GM23338 (cell line): Measurements from ENCODE around the gene ABCF3. TPM values are rescaled to one million over a fixed set of nuclear protein-coding genes. Genes with fewer than 3 reads are reported as not detected.

ENCODE experiments used
- ATAC-seq: fragments of 200-7000 bp; cut with Tn5 transposase; 3 replicates; pipeline ENCODE4 v1.9.1; 2020
- DNase-seq: peaks from one replicate; pipeline ENCODE4 v3.0.0-alpha.2; 2015; ENCODE audit warnings: low spot score
- H2AFZ ChIP-seq: fragments of 200-600 bp; sonication (generic); 2 replicates; pipeline ENCODE4 v1.8.0; 2016; ENCODE audit warnings: antibody characterized with exemption, mild to moderate bottlenecking, moderate library complexity
- H3F3A ChIP-seq: fragments of 200-600 bp; sonication (generic); replicated peaks from 2 replicates; pipeline ENCODE4 v1.8.0; 2017; ENCODE audit warnings: antibody characterized with exemption, mixed run types, low read depth
- H3K27ac ChIP-seq: fragments of 200-600 bp; sonication (generic); 2 replicates; pipeline ENCODE4 v1.6.1; 2016; ENCODE audit warnings: low read depth
- H3K27me3 ChIP-seq: fragments of 200-600 bp; sonication (generic); 2 replicates; pipeline ENCODE4 v1.8.0; 2016; ENCODE audit warnings: mild to moderate bottlenecking, mixed run types, moderate library complexity; ENCODE audit not compliant: insufficient read depth
- H3K36me3 ChIP-seq: fragments of 200-600 bp; sonication (generic); 2 replicates; pipeline ENCODE4 v1.8.0; 2016; ENCODE audit warnings: mild to moderate bottlenecking; ENCODE audit not compliant: insufficient read depth
- H3K4me1 ChIP-seq: fragments of 200-600 bp; sonication (generic); 2 replicates; pipeline ENCODE4 v1.8.0; 2016; ENCODE audit warnings: mild to moderate bottlenecking, moderate library complexity; ENCODE audit not compliant: insufficient read depth
- H3K4me2 ChIP-seq: fragments of 200-600 bp; sonication (generic); 2 replicates; pipeline ENCODE4 v1.7.1; 2017; ENCODE audit warnings: mixed run types
- H3K4me3 ChIP-seq: fragments of 200-600 bp; sonication (generic); 2 replicates; pipeline ENCODE4 v1.6.1; 2016; ENCODE audit warnings: mixed run types
- H3K79me2 ChIP-seq: fragments of 200-600 bp; sonication (generic); replicated peaks from 2 replicates; pipeline ENCODE4 v1.8.0; 2017; ENCODE audit warnings: mild to moderate bottlenecking; ENCODE audit not compliant: insufficient read depth
- H3K9me2 ChIP-seq: fragments of 200-600 bp; sonication (generic); 2 replicates; pipeline ENCODE4 v1.8.0; 2017; ENCODE audit not compliant: insufficient read depth
- H4K20me1 ChIP-seq: fragments of 200-600 bp; sonication (generic); replicated peaks from 2 replicates; pipeline ENCODE4 v1.8.0; 2017; ENCODE audit warnings: mild to moderate bottlenecking; ENCODE audit not compliant: insufficient read depth
- H3K27ac Mint-ChIP-seq: 2 replicates; pipeline ENCODE4 v1.8.0; 2020; ENCODE audit warnings: inconsistent platforms, mild to moderate bottlenecking, moderate library complexity, mixed read lengths
- H3K27me3 Mint-ChIP-seq: 3 replicates; pipeline ENCODE4 v1.8.0; 2022; ENCODE audit warnings: low read depth, mild to moderate bottlenecking, moderate library complexity, mixed read lengths, inconsistent platforms; ENCODE audit not compliant: insufficient read depth, poor library complexity
- H3K36me3 Mint-ChIP-seq: 3 replicates; pipeline ENCODE4 v1.8.0; 2021; ENCODE audit warnings: low read depth, mild to moderate bottlenecking, inconsistent platforms, moderate library complexity, mixed read lengths
- H3K4me1 Mint-ChIP-seq: 3 replicates; pipeline ENCODE4 v1.8.0; 2020; ENCODE audit warnings: mild to moderate bottlenecking, inconsistent platforms, mixed read lengths
- H3K4me3 Mint-ChIP-seq: 3 replicates; pipeline ENCODE4 v1.8.0; 2021; ENCODE audit warnings: moderate library complexity, mild to moderate bottlenecking, inconsistent platforms, mixed read lengths
- H3K9me3 Mint-ChIP-seq: 3 replicates; pipeline ENCODE4 v1.8.0; 2020; ENCODE audit warnings: moderate library complexity, mild to moderate bottlenecking, inconsistent platforms, mixed read lengths
- CREB1 ChIP-seq: fragments of 250-450 bp; sonication (Bioruptor Pico); IDR thresholded peaks from 2 replicates; pipeline ENCODE4 v1.5.0; 2020; ENCODE audit warnings: low read depth, mild to moderate bottlenecking, moderate library complexity
- ETS1 ChIP-seq: IDR thresholded peaks from 2 replicates; pipeline ENCODE4 v1.6.1; 2016; ENCODE audit warnings: antibody characterized with exemption
- EZH2 ChIP-seq: fragments of 200-600 bp; sonication (generic); IDR thresholded peaks from one replicate; pipeline ENCODE4 v1.8.0; 2017; ENCODE audit warnings: antibody characterized with exemption, mild to moderate bottlenecking, low read depth; ENCODE audit not compliant: unreplicated experiment
- JUNB ChIP-seq: IDR thresholded peaks from one replicate; pipeline ENCODE4 v1.6.1; 2016; ENCODE audit warnings: antibody characterized with exemption; ENCODE audit not compliant: unreplicated experiment
- NANOG ChIP-seq: IDR thresholded peaks from 2 replicates; pipeline ENCODE4 v1.6.1; 2016; ENCODE audit warnings: antibody characterized with exemption, borderline replicate concordance
- POLR2AphosphoS5 ChIP-seq: IDR thresholded peaks from 2 replicates; pipeline ENCODE4 v1.6.1; 2016; ENCODE audit warnings: antibody characterized with exemption, low read depth
- REST ChIP-seq: IDR thresholded peaks from one replicate; pipeline ENCODE4 v1.6.1; 2018; ENCODE audit warnings: antibody characterized with exemption; ENCODE audit not compliant: unreplicated experiment
- STAT1 ChIP-seq: IDR thresholded peaks from one replicate; pipeline ENCODE4 v1.6.1; 2016; ENCODE audit warnings: antibody characterized with exemption; ENCODE audit not compliant: unreplicated experiment
- ZNF114 ChIP-seq: fragments of 250-450 bp; sonication (Bioruptor Pico); IDR thresholded peaks from 2 replicates; pipeline ENCODE4 v1.5.0; 2020; ENCODE audit warnings: mild to moderate bottlenecking, moderate library complexity
- ZNF331 ChIP-seq: fragments of 250-450 bp; sonication (Bioruptor Pico); IDR thresholded peaks from 2 replicates; pipeline ENCODE4 v1.5.0; 2020; ENCODE audit warnings: low read depth, mild to moderate bottlenecking, moderate library complexity
- polyA plus RNA-seq: library from polyadenylated mRNA; unstranded; fragments of >200 nt; fragmentation: Nextera tagmentation; extraction: Ambion mirVana; gene quantifications from 2 replicates; pipeline ENCODE4 v1.2.1, GENCODE V29; 2016
- total RNA-seq: library from RNA; depleted of rRNA; stranded (reverse); fragments of >200 nt; shearing (Covaris generic); gene quantifications from 2 replicates; pipeline ENCODE4 v1.2.3, GENCODE V29; 2014
- TF ChIP-seq, protein P1 (sequence below), 2 experiments: fragments of 200-600 bp in 1 of 2; sonication (generic) in 1 of 2; conservative IDR thresholded peaks; 2 replicates each; pipeline versions ENCODE4 v1.5.1 to v1.6.1; 2016 to 2017; ENCODE audit warnings: antibody characterized with exemption in 2 of 2, low read depth in 2 of 2, mild to moderate bottlenecking in 2 of 2, moderate library complexity in 1 of 2
- TF ChIP-seq, protein P2 (sequence below): fragments of 250-450 bp; sonication (Bioruptor Pico); IDR thresholded peaks from 2 replicates; pipeline ENCODE4 v1.5.0; 2020; ENCODE audit warnings: mild to moderate bottlenecking, moderate library complexity

ABCF3 gene
- total and polyA plus RNA-seq, 2 experiments from 2014 or later = 33.4 to 48.9 TPM

- H3K36me3 ChIP-seq = no peaks in the 10 kb centered on the region; the same call in 1 of the 2 replicates
- H3K4me3 Mint-ChIP-seq = no peak overlapping the region; the same call in 2 of the 3 replicates
- H3K27ac Mint-ChIP-seq = no peak overlapping the region
- H3K4me1 Mint-ChIP-seq = peaks cover 8% of the 10 kb centered on the region
- peaks cover 7% of the 10 kb centered on the region; the same call in 1 of the 2 replicates for H4K20me1 ChIP-seq
- no peaks in the 10 kb centered on the region for H3K4me1 ChIP-seq
- DNase-seq (no peak), ATAC-seq (no peak)
- no peak overlapping the region for H3K4me3 ChIP-seq
- H3K9me3 Mint-ChIP-seq = no peaks in the 10 kb centered on the region; the same call in 2 of the 3 replicates
- no peak overlapping the region for H2AFZ ChIP-seq
- H3K9me2 ChIP-seq = no peaks in the 10 kb centered on the region
- no peak overlapping the region for H3K4me2 ChIP-seq
- no peak overlapping the region for H3K27ac ChIP-seq
- peaks cover 34% of the 10 kb centered on the region for H3K27me3 ChIP-seq
- TF ChIP-seq NANOG (no peak), ZNF114 (CRISPR knock-in tag) (no peak), POLR2AphosphoS5 (no peak), EZH2 (no peak), ETS1 (no peak), JUNB (no peak), CREB1 (CRISPR knock-in tag) (no peak), ZNF331 (CRISPR knock-in tag) (no peak), REST (no peak), STAT1 (no peak)
- TF ChIP-seq, protein P1, sequence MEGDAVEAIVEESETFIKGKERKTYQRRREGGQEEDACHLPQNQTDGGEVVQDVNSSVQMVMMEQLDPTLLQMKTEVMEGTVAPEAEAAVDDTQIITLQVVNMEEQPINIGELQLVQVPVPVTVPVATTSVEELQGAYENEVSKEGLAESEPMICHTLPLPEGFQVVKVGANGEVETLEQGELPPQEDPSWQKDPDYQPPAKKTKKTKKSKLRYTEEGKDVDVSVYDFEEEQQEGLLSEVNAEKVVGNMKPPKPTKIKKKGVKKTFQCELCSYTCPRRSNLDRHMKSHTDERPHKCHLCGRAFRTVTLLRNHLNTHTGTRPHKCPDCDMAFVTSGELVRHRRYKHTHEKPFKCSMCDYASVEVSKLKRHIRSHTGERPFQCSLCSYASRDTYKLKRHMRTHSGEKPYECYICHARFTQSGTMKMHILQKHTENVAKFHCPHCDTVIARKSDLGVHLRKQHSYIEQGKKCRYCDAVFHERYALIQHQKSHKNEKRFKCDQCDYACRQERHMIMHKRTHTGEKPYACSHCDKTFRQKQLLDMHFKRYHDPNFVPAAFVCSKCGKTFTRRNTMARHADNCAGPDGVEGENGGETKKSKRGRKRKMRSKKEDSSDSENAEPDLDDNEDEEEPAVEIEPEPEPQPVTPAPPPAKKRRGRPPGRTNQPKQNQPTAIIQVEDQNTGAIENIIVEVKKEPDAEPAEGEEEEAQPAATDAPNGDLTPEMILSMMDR (conservative IDR thresholded peaks at IDR 0.05; ENCODE audit: low read depth in 2 of 2) = no peak
- TF ChIP-seq, protein P2, sequence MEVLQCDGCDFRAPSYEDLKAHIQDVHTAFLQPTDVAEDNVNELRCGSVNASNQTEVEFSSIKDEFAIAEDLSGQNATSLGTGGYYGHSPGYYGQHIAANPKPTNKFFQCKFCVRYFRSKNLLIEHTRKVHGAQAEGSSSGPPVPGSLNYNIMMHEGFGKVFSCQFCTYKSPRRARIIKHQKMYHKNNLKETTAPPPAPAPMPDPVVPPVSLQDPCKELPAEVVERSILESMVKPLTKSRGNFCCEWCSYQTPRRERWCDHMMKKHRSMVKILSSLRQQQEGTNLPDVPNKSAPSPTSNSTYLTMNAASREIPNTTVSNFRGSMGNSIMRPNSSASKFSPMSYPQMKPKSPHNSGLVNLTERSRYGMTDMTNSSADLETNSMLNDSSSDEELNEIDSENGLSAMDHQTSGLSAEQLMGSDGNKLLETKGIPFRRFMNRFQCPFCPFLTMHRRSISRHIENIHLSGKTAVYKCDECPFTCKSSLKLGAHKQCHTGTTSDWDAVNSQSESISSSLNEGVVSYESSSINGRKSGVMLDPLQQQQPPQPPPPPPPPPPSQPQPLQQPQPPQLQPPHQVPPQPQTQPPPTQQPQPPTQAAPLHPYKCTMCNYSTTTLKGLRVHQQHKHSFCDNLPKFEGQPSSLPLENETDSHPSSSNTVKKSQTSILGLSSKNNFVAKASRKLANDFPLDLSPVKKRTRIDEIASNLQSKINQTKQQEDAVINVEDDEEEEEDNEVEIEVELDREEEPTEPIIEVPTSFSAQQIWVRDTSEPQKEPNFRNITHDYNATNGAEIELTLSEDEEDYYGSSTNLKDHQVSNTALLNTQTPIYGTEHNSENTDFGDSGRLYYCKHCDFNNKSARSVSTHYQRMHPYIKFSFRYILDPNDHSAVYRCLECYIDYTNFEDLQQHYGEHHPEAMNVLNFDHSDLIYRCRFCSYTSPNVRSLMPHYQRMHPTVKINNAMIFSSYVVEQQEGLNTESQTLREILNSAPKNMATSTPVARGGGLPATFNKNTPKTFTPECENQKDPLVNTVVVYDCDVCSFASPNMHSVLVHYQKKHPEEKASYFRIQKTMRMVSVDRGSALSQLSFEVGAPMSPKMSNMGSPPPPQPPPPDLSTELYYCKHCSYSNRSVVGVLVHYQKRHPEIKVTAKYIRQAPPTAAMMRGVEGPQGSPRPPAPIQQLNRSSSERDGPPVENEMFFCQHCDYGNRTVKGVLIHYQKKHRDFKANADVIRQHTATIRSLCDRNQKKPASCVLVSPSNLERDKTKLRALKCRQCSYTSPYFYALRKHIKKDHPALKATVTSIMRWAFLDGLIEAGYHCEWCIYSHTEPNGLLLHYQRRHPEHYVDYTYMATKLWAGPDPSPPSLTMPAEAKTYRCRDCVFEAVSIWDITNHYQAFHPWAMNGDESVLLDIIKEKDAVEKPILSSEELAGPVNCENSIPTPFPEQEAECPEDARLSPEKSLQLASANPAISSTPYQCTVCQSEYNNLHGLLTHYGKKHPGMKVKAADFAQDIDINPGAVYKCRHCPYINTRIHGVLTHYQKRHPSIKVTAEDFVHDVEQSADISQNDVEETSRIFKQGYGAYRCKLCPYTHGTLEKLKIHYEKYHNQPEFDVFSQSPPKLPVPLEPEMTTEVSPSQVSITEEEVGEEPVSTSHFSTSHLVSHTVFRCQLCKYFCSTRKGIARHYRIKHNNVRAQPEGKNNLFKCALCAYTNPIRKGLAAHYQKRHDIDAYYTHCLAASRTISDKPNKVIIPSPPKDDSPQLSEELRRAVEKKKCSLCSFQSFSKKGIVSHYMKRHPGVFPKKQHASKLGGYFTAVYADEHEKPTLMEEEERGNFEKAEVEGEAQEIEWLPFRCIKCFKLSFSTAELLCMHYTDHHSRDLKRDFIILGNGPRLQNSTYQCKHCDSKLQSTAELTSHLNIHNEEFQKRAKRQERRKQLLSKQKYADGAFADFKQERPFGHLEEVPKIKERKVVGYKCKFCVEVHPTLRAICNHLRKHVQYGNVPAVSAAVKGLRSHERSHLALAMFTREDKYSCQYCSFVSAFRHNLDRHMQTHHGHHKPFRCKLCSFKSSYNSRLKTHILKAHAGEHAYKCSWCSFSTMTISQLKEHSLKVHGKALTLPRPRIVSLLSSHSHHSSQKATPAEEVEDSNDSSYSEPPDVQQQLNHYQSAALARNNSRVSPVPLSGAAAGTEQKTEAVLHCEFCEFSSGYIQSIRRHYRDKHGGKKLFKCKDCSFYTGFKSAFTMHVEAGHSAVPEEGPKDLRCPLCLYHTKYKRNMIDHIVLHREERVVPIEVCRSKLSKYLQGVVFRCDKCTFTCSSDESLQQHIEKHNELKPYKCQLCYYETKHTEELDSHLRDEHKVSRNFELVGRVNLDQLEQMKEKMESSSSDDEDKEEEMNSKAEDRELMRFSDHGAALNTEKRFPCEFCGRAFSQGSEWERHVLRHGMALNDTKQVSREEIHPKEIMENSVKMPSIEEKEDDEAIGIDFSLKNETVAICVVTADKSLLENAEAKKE = no peak
- peaks cover under 1% of the 10 kb centered on the region for H3K36me3 Mint-ChIP-seq
- H3F3A ChIP-seq = no peaks in the 10 kb centered on the region
- no peaks in the 10 kb centered on the region for H3K79me2 ChIP-seq
- H3K27me3 Mint-ChIP-seq = peaks cover 25% of the 10 kb centered on the region
Observed at GRCh38 chr3:184237211-184237610, 51.2 kb downstream of the ABCF3 start.
